SK-N-MC (cell line): ENCODE measurements around the gene RBM4B.
"Not testable (repeated sequence)": the region's sequence is repeated elsewhere in the genome, so short reads cannot be mapped to it uniquely, and the experiment has no call there.

Source experiments
- DNase-seq: peaks from one replicate; pipeline ENCODE4 v3.0.0-alpha.2; 2011; ENCODE audit warnings: low read depth, low spot score
- H3K27ac ChIP-seq: fragments of 200-600 bp; sonication (generic); 2 replicates; pipeline ENCODE4 v1.5.1; 2016; ENCODE audit warnings: mixed run types
- H3K36me3 ChIP-seq: fragments of 200-600 bp; sonication (generic); 2 replicates; pipeline ENCODE4 v1.6.1; 2017; ENCODE audit warnings: antibody characterized with exemption, low read length, mixed read lengths; ENCODE audit not compliant: insufficient read depth
- H3K4me3 ChIP-seq: fragments of 200-600 bp; sonication (generic); 2 replicates; pipeline ENCODE4 v1.5.1; 2016
- H3K9ac ChIP-seq: fragments of 200-600 bp; sonication (generic); 2 replicates; pipeline ENCODE4 v1.8.0; 2017; ENCODE audit warnings: mixed run types, mixed read lengths; ENCODE audit not compliant: insufficient read length
- H3K9me3 ChIP-seq: fragments of 200-600 bp; sonication (generic); 2 replicates; pipeline ENCODE4 v1.6.1; 2017; ENCODE audit warnings: low read depth, mild to moderate bottlenecking, antibody characterized with exemption, low read length, moderate library complexity, mixed read lengths
- EZH2 ChIP-seq: fragments of 200-600 bp; sonication (generic); IDR thresholded peaks from one replicate; pipeline ENCODE4 v1.6.1; 2017; ENCODE audit warnings: antibody characterized with exemption
- FOXP2 ChIP-seq: optimal IDR thresholded peaks from 2 replicates; pipeline ENCODE3; 2011; ENCODE audit warnings: mild to moderate bottlenecking, moderate library complexity; ENCODE audit not compliant: insufficient read depth; ENCODE audit errors: extremely low read length, control extremely low read depth
- POLR2AphosphoS5 ChIP-seq: IDR thresholded peaks from 2 replicates; pipeline ENCODE4 v1.6.1; 2012; ENCODE audit warnings: mild to moderate bottlenecking, low read depth, low read length, borderline replicate concordance

The RBM4B gene

DNA sequence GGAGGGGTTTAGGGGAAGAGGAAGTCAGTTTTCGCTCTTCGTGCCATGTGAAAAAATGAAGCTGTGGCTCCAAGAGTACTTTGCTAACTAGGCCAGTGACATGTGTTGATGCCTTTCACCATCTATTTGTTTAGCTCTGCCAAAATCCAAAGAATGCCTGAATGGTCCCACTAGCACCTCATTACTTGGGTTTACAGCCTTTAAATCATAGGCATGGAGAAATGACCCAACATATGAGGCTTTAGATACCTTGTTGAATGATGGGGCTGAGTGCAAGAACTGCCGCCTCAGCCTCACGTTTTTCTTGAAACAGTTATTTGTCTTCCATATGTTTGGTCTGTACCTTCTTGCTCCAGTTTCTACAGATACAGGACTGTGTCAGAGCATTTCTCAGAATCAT is 30.9 kb downstream of the RBM4B start:
- TF ChIP-seq EZH2 = no peak
- no peak for TF ChIP-seq POLR2AphosphoS5
- no peak for TF ChIP-seq FOXP2
- H3K27ac ChIP-seq = no peak overlapping the region
- peaks cover 87% of the 10 kb centered on the region for H3K36me3 ChIP-seq

DNA sequence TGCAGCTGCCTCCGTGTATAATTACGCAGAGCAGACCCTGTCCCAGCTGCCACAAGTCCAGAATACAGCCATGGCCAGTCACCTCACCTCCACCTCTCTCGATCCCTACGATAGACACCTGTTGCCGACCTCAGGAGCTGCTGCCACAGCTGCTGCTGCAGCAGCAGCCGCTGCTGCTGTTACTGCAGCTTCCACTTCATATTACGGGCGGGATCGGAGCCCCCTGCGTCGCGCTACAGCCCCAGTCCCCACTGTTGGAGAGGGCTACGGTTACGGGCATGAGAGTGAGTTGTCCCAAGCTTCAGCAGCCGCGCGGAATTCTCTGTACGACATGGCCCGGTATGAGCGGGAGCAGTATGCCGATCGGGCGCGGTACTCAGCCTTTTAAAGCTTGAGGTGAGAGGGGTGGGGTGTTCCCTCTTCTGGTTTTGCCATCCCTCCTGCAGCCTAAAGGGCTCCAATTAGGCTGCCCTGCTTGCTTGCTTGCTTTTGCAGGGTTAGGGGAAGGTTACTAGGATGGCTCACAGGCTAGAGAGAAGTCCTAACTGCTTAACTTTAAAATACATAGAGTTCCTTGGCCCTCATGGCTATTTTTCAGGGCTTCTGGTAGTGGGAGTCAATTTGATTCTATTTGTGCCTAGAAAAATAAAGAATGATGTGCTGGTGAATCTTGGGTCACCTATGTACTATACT is 33.8 kb downstream of the RBM4B start:
- DNase-seq = no peak

More for the DNA sequence above, 30.9 kb downstream of the RBM4B start:
- H3K9me3 ChIP-seq = no peaks in the 10 kb centered on the region
- H3K4me3 ChIP-seq = no peak overlapping the region
- no peak overlapping the region for H3K9ac ChIP-seq
- DNase-seq = no peak

DNA sequence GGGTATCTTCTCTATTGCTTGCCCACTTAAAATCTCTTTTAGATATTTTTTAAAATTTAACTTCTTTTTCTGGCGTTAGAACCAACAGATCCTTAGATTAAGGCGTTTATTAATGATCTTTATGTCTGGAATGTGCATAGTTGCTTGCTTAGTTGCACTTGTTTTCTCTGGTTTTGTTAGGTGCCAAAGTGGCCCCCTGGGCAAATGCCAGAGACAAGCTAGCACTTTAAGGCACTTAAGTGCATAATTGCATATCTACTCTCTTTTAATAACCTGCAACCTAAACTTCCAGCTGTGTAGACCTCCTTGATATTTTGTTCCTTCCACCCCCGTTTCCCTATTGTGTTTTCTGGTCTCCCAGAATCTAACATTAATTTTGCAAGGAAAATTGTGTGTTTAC is 35.9 kb downstream of the RBM4B start:
- peaks cover 78% of the 10 kb centered on the region for H3K36me3 ChIP-seq
- no peaks in the 10 kb centered on the region for H3K9me3 ChIP-seq
- DNase-seq = no peak
- H3K9ac ChIP-seq = peak overlapping the region; percentile 57
- H3K4me3 ChIP-seq = peak overlapping the region; percentile 92
- TF ChIP-seq FOXP2 (no peak), EZH2 (no peak), POLR2AphosphoS5 (no peak)
- H3K27ac ChIP-seq = no peak overlapping the region

More for the DNA sequence above, 33.8 kb downstream of the RBM4B start:
- Histone ChIP-seq H3K9me3 (no peaks in the 10 kb centered on the region), H3K9ac (no peak overlapping the region), H3K36me3 (peaks cover 97% of the 10 kb centered on the region), H3K4me3 (no peak overlapping the region), H3K27ac (no peak overlapping the region)
- no peak for TF ChIP-seq EZH2
- TF ChIP-seq POLR2AphosphoS5 = no peak
- no peak for TF ChIP-seq FOXP2

DNA sequence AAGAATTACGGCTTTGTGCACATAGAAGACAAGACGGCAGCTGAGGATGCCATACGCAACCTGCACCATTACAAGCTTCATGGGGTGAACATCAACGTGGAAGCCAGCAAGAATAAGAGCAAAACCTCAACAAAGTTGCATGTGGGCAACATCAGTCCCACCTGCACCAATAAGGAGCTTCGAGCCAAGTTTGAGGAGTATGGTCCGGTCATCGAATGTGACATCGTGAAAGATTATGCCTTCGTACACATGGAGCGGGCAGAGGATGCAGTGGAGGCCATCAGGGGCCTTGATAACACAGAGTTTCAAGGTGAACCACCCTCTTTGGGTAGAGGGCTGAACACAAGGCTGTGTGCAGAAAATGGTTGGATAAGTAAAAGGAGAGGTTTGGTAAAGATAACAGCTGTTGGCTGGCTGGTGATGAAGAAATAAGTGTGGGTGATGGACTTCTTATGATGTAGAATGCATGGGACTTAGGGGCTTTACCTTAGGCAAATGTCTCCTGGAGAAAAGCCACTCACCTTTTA is 37.8 kb downstream of the RBM4B start:
- H3K4me3 ChIP-seq = peak overlapping the region; percentile 92
- peaks cover 64% of the 10 kb centered on the region for H3K36me3 ChIP-seq
- not testable (repeated sequence) for H3K27ac ChIP-seq, H3K9me3 ChIP-seq, DNase-seq
- peak overlapping the region; percentile 92 for H3K9ac ChIP-seq

GRCh38 chr11:66639066-66639813 is 38.4 kb downstream of the RBM4B start:
- DNase-seq = no peak
- TF ChIP-seq POLR2AphosphoS5 = no peak; the same call in 1 of the 2 replicates
- TF ChIP-seq EZH2 = no peak

DNA sequence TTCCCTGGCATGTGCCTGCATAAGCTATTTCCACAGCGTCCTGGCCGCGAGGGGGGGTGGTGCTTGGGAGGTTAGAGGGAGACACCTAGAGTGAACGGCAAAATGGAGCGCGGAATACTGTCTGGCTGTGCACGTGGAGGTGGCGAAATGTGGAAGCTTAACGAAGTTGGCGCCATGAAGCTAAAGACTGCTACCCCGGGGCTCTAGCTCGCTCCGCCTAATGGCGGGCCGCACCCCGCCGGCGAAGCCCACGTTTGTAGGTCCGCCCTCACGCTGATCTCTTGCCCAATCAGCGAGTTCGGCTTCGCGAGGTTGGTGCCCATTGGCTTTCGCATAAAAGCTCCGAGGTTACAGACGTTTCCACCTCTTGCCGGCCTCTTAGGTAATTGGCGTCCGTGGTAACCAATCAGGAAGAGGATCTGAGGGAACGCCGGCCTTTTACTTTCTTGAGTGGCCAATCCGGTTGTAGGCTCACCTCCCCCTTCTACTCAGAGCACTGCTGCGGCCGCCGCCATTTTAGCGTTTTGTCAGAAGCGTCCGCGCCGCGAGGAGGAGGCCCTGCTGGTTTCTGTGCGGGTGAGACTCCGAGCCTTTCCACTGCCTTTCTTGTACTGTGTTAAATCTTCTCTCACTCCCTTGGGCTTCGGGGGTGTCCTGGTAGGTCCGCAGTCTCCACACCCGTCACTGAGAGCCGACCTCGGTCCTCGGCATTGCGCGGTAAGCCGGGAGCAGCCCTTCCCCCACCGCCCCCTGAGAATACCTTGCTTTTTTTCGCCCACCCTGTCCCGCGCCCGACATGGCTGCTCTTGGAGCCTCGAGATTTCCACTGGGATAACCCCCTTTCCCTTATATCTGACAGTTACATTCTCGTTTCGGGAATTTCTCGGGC is 39.3 kb downstream of the RBM4B start, which contains the start of gene RBM4:
Gene RBM4, plus strand, starts transcription at position 527 of the 889 bp plus-strand sequence. CDS start 1,009 bp downstream, outside the sequence.
- peak; percentile 100 for DNase-seq

More at GRCh38 chr11:66639066-66639813, 38.4 kb downstream of the RBM4B start:
- peak overlapping the region; percentile 92 for H3K9ac ChIP-seq
- peak overlapping the region; percentile 92 for H3K4me3 ChIP-seq
- H3K36me3 ChIP-seq = peaks cover 61% of the 10 kb centered on the region
- H3K27ac ChIP-seq = peak overlapping the region; percentile 87
- H3K9me3 ChIP-seq = no peaks in the 10 kb centered on the region

GRCh38 chr11:66637557-66638176 is 40.0 kb downstream of the RBM4B start:
- H3K36me3 ChIP-seq = peaks cover 57% of the 10 kb centered on the region
- TF ChIP-seq POLR2AphosphoS5 (no peak), FOXP2 (no peak), EZH2 (no peak)
- no peak for DNase-seq

More for the DNA sequence above, 39.3 kb downstream of the RBM4B start, which contains the start of gene RBM4:
- peak within 1 kb of the TSS; percentile 92 for H3K4me3 ChIP-seq
- no peaks in the 10 kb centered on the region for H3K9me3 ChIP-seq
- H3K27ac ChIP-seq = peak within 1 kb of the TSS; percentile 93
- TF ChIP-seq POLR2AphosphoS5 = peak; percentile 98
- no peak for TF ChIP-seq EZH2
- TF ChIP-seq FOXP2 = no peak
- peak within 1 kb of the TSS; percentile 92 for H3K9ac ChIP-seq
- peaks cover 57% of the 10 kb centered on the region for H3K36me3 ChIP-seq

More at GRCh38 chr11:66637557-66638176, 40.0 kb downstream of the RBM4B start:
- Histone ChIP-seq H3K9me3 (no peaks in the 10 kb centered on the region), H3K9ac (peak overlapping the region; percentile 65), H3K4me3 (peak overlapping the region; percentile 92), H3K27ac (peak overlapping the region; percentile 93)
